WTC11 (cell line): Measurements from ENCODE around the gene CCR9. TPM values are rescaled to one million over a fixed set of nuclear protein-coding genes. Genes with fewer than 3 reads are reported as not detected.
A peak's percentile ranks its signal among the peaks of the same experiment; 100 is the strongest.

Experiments
- ATAC-seq: fragments of 200-7000 bp; cut with Tn5 transposase; 2 replicates; pipeline ENCODE4 v1.10.0; 2021; ENCODE audit warnings: mild to moderate bottlenecking, moderate library complexity
- CTCF ChIA-PET: fragments of 300-600 bp; sonication (Branson Sonifier 250); formaldehyde crosslinking; loops from one replicate; lab custom pipeline; 2021; ENCODE audit warnings: antibody characterized with exemption; lab: Charles Lee
- POLR2A ChIA-PET: fragments of 350-600 bp; sonication (Branson Sonifier 250); formaldehyde crosslinking; loops from one replicate; lab custom pipeline; 2021; ENCODE audit warnings: antibody characterized with exemption; lab: Charles Lee
- DNase-seq: peaks from one replicate; pipeline ENCODE4 v3.0.0; 2021; ENCODE audit warnings: low spot score
- H3K27ac Mint-ChIP-seq: 2 replicates; pipeline ENCODE4 v1.8.0; 2021; ENCODE audit warnings: mixed read lengths
- H3K27me3 Mint-ChIP-seq: 2 replicates; pipeline ENCODE4 v1.8.0; 2021; ENCODE audit warnings: low read depth, mild to moderate bottlenecking, moderate library complexity, mixed read lengths
- H3K36me3 Mint-ChIP-seq: 2 replicates; pipeline ENCODE4 v1.8.0; 2021; ENCODE audit warnings: mixed read lengths
- H3K4me1 Mint-ChIP-seq: 2 replicates; pipeline ENCODE4 v1.8.0; 2022; ENCODE audit warnings: mixed read lengths
- H3K4me3 Mint-ChIP-seq: 2 replicates; pipeline ENCODE4 v1.8.0; 2021; ENCODE audit warnings: mild to moderate bottlenecking, moderate library complexity, mixed read lengths
- H3K9me3 Mint-ChIP-seq: 2 replicates; pipeline ENCODE4 v1.8.0; 2021; ENCODE audit warnings: mixed read lengths
- CREB1 ChIP-seq: sonication (generic); formaldehyde crosslinking; IDR thresholded peaks from 2 replicates; pipeline ENCODE4 v1.8.0; 2023; ENCODE audit warnings: mild to moderate bottlenecking, missing genetic modification reagents
- E2F4 ChIP-seq: sonication (generic); formaldehyde crosslinking; IDR thresholded peaks from 2 replicates; pipeline ENCODE4 v1.8.1; 2022; ENCODE audit warnings: low read depth, mild to moderate bottlenecking, moderate library complexity, missing genetic modification reagents, borderline replicate concordance
- ETV6 ChIP-seq: sonication (generic); formaldehyde crosslinking; IDR thresholded peaks from 2 replicates; pipeline ENCODE4 v1.8.1; 2022; ENCODE audit warnings: mild to moderate bottlenecking, missing genetic modification reagents
- GRHL2 ChIP-seq: fragments of 250-450 bp; sonication (Bioruptor Pico); IDR thresholded peaks from 2 replicates; pipeline ENCODE4 v1.8.0; 2022; ENCODE audit warnings: mild to moderate bottlenecking, moderate library complexity; ENCODE audit not compliant: insufficient replicate concordance, severe bottlenecking
- HMGA2 ChIP-seq: fragments of 250-450 bp; sonication (Bioruptor Pico); IDR thresholded peaks from 2 replicates; pipeline ENCODE4 v1.4.0; 2021; ENCODE audit warnings: mild to moderate bottlenecking, moderate library complexity
- NFYB ChIP-seq: sonication (generic); formaldehyde crosslinking; conservative IDR thresholded peaks from 2 replicates; pipeline ENCODE4 v1.8.0; 2022; ENCODE audit warnings: low read depth, missing genetic modification reagents
- TEAD4 ChIP-seq: sonication (generic); formaldehyde crosslinking; IDR thresholded peaks from 2 replicates; pipeline ENCODE4 v1.8.0; 2022; ENCODE audit warnings: mild to moderate bottlenecking, missing genetic modification reagents
- TP53 ChIP-seq: sonication (generic); formaldehyde crosslinking; IDR thresholded peaks from 2 replicates; pipeline ENCODE4 v1.8.1; 2023; ENCODE audit warnings: mild to moderate bottlenecking, missing genetic modification reagents
- USF2 ChIP-seq: sonication (generic); formaldehyde crosslinking; IDR thresholded peaks from 2 replicates; pipeline ENCODE4 v1.8.1; 2023; ENCODE audit warnings: mild to moderate bottlenecking, missing genetic modification reagents, moderate library complexity
- ZNF219 ChIP-seq: sonication (generic); formaldehyde crosslinking; IDR thresholded peaks from 2 replicates; pipeline ENCODE4 v1.8.0; 2023; ENCODE audit warnings: missing genetic modification reagents, mild to moderate bottlenecking, borderline replicate concordance
- ZNF263 ChIP-seq: sonication (generic); formaldehyde crosslinking; IDR thresholded peaks from 2 replicates; pipeline ENCODE4 v1.8.1; 2022; ENCODE audit warnings: low read depth, mild to moderate bottlenecking, moderate library complexity, missing genetic modification reagents
- ZNF396 ChIP-seq: fragments of 250-450 bp; sonication (Bioruptor Pico); IDR thresholded peaks from 2 replicates; pipeline ENCODE4 v1.8.0; 2021; ENCODE audit warnings: mild to moderate bottlenecking, moderate library complexity, borderline replicate concordance
- ZNF423 ChIP-seq: fragments of 250-450 bp; sonication (Bioruptor Pico); IDR thresholded peaks from 2 replicates; pipeline ENCODE4 v2.1.2; 2022; ENCODE audit warnings: mild to moderate bottlenecking, moderate library complexity
- ZNF425 ChIP-seq: fragments of 250-450 bp; sonication (Bioruptor Pico); conservative IDR thresholded peaks from 2 replicates; pipeline ENCODE4 v1.9.0; 2021; ENCODE audit warnings: mild to moderate bottlenecking
- total RNA-seq: library from RNA; stranded (reverse); gene quantifications from 3 replicates; pipeline ENCODE4 v1.2.3, GENCODE V29; 2021
- TF ChIP-seq, protein P1 (sequence below): fragments of 250-450 bp; sonication (Bioruptor Pico); IDR thresholded peaks from 2 replicates; pipeline ENCODE4 v1.9.0; 2021; ENCODE audit warnings: mild to moderate bottlenecking
- TF ChIP-seq, protein P2 (sequence below): sonication (generic); formaldehyde crosslinking; IDR thresholded peaks from 2 replicates; pipeline ENCODE4 v1.8.1; 2023; ENCODE audit warnings: mild to moderate bottlenecking, missing genetic modification reagents, borderline replicate concordance
- TF ChIP-seq, protein P3 (sequence below): sonication (generic); formaldehyde crosslinking; IDR thresholded peaks from 2 replicates; pipeline ENCODE4 v1.8.1; 2023; ENCODE audit warnings: mild to moderate bottlenecking, missing genetic modification reagents

Gene CCR9
- total RNA-seq, 1 experiment from 2014 or later: not detected

DNA sequence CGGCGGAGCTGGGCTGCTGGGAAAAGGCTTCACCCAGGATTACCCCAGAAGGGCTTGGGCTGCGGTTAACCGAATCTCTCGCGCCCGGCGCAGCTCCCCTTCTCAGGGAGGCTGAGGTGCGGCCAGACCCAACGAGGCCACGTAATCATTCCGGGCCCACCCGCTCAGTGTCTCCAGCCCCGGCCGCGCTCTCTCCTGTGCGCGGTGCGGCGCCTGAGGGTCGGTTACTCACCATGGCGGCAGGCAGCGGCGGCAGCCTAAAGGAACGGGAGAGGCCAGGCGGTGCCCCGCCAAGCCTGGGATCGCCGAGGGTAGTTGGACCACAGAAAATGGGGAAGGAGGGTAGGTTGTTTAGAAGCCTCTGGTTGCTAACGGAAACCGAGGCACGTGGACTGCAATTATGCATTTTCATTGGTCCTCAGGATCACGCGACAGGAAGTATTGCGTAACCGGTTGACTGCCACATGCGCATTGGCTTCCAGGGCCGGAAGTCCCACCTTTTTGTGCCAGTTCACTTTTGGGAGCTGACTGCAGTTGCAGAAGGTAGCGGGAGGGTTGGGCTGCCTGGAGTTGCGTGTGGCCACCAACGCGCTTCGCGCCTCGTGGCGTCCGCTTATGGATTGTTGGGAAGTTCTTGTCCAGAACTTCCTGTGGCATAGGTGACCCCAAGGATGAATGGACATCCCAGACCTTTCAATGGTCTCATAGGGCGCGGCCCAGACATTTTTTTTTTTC lies 44.4 kb upstream of the CCR9 start, which contains the start of gene LZTFL1 (continued):
- TF ChIP-seq, protein P1, sequence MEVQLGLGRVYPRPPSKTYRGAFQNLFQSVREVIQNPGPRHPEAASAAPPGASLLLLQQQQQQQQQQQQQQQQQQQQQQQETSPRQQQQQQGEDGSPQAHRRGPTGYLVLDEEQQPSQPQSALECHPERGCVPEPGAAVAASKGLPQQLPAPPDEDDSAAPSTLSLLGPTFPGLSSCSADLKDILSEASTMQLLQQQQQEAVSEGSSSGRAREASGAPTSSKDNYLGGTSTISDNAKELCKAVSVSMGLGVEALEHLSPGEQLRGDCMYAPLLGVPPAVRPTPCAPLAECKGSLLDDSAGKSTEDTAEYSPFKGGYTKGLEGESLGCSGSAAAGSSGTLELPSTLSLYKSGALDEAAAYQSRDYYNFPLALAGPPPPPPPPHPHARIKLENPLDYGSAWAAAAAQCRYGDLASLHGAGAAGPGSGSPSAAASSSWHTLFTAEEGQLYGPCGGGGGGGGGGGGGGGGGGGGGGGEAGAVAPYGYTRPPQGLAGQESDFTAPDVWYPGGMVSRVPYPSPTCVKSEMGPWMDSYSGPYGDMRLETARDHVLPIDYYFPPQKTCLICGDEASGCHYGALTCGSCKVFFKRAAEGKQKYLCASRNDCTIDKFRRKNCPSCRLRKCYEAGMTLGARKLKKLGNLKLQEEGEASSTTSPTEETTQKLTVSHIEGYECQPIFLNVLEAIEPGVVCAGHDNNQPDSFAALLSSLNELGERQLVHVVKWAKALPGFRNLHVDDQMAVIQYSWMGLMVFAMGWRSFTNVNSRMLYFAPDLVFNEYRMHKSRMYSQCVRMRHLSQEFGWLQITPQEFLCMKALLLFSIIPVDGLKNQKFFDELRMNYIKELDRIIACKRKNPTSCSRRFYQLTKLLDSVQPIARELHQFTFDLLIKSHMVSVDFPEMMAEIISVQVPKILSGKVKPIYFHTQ (CRISPR knock-in tag): no peak
- TF ChIP-seq USF2 (CRISPR knock-in tag) (peak; percentile 99), ZNF423 (no peak), NFYB (CRISPR knock-in tag) (peak; percentile 89)

DNA sequence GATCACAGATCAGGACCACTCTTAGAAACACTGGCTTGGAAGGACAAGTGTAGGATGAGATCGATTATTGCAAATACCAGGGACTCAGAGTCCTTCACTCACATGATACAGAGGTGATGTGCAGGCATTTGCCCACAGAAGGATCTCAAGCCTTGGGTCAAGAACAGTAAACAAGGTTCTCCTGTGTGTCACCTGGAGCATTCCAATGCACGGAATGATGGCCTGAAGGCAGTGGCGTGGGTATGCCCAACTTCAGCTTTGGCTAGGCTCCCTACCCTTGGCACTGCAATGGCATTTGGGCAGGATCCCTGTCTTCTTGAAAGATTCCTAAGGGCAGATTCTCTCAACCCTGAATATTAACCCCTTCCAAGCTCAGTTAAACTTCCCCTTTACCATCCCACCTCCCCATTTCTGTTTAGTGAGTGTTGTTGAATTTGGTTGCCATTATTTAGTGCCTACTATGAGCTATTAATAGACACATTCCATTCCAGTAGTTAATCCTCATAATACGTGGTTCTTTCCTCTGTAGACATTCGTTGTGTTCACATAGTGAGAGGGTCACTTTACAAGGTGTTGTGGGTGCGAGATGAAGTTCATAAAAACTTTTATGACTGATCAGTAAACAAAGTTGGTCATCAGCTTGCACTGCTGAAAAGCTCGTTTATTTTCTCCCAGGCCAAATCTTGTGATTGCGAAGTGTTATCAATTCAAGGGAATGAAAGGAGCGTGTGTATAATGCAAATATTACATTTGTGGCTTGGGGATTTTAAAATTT lies 43.3 kb upstream of the CCR9 start:
- Mint-ChIP-seq H3K4me1 (peaks cover 4% of the 10 kb centered on the region), H3K9me3 (peaks cover 5% of the 10 kb centered on the region), H3K36me3 (no peaks in the 10 kb centered on the region), H3K27ac (no peak overlapping the region), H3K27me3 (peaks cover 55% of the 10 kb centered on the region), H3K4me3 (peak overlapping the region; percentile 85)
- DNase-seq (no peak), ATAC-seq (no peak)
- TF ChIP-seq ZNF396 (no peak), GRHL2 (CRISPR knock-in tag) (no peak), TEAD4 (CRISPR knock-in tag) (no peak)
- CTCF ChIA-PET: interaction anchor here (1.5 to 2.2 kb wide), 4 partner anchors 10 to 183 kb away, joined by 4 to 9 read pairs (median 6); no protein-coding TSS in a partner anchor
- POLR2A ChIA-PET: no interaction called here

DNA sequence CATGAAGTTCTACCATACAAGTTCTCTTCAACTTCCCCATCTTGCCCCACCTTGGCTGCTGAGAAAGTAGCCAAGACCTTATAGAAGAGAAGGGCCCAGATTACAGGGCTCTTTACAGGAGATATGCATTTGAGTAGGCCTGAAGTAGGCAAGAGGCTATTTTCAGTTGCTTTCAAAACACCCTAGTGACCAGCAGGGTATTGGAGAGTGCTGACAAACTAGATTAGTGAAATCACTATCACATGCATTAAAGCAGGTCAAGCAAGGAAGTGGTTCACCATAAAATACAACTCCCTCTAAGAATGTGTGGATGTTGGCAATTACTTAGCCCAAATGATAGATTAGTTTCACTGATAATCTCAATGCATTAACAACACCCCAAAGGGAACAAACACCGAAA lies 41.7 kb upstream of the CCR9 start:
- Mint-ChIP-seq H3K27ac (no peak overlapping the region), H3K4me3 (no peak overlapping the region), H3K27me3 (peaks cover 66% of the 10 kb centered on the region), H3K4me1 (peaks cover 4% of the 10 kb centered on the region), H3K9me3 (peaks cover 5% of the 10 kb centered on the region), H3K36me3 (no peaks in the 10 kb centered on the region)
- DNase-seq: no peak
- TF ChIP-seq, protein P2, sequence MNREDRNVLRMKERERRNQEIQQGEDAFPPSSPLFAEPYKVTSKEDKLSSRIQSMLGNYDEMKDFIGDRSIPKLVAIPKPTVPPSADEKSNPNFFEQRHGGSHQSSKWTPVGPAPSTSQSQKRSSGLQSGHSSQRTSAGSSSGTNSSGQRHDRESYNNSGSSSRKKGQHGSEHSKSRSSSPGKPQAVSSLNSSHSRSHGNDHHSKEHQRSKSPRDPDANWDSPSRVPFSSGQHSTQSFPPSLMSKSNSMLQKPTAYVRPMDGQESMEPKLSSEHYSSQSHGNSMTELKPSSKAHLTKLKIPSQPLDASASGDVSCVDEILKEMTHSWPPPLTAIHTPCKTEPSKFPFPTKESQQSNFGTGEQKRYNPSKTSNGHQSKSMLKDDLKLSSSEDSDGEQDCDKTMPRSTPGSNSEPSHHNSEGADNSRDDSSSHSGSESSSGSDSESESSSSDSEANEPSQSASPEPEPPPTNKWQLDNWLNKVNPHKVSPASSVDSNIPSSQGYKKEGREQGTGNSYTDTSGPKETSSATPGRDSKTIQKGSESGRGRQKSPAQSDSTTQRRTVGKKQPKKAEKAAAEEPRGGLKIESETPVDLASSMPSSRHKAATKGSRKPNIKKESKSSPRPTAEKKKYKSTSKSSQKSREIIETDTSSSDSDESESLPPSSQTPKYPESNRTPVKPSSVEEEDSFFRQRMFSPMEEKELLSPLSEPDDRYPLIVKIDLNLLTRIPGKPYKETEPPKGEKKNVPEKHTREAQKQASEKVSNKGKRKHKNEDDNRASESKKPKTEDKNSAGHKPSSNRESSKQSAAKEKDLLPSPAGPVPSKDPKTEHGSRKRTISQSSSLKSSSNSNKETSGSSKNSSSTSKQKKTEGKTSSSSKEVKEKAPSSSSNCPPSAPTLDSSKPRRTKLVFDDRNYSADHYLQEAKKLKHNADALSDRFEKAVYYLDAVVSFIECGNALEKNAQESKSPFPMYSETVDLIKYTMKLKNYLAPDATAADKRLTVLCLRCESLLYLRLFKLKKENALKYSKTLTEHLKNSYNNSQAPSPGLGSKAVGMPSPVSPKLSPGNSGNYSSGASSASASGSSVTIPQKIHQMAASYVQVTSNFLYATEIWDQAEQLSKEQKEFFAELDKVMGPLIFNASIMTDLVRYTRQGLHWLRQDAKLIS (CRISPR knock-in tag): no peak
- TF ChIP-seq ZNF263 (CRISPR knock-in tag) (no peak), TEAD4 (CRISPR knock-in tag) (no peak), CREB1 (CRISPR knock-in tag) (no peak), ZNF425 (CRISPR knock-in tag) (no peak), ZNF219 (CRISPR knock-in tag) (no peak), ETV6 (CRISPR knock-in tag) (no peak), TP53 (CRISPR knock-in tag) (no peak), HMGA2 (no peak), E2F4 (CRISPR knock-in tag) (no peak)
- TF ChIP-seq, protein P3, sequence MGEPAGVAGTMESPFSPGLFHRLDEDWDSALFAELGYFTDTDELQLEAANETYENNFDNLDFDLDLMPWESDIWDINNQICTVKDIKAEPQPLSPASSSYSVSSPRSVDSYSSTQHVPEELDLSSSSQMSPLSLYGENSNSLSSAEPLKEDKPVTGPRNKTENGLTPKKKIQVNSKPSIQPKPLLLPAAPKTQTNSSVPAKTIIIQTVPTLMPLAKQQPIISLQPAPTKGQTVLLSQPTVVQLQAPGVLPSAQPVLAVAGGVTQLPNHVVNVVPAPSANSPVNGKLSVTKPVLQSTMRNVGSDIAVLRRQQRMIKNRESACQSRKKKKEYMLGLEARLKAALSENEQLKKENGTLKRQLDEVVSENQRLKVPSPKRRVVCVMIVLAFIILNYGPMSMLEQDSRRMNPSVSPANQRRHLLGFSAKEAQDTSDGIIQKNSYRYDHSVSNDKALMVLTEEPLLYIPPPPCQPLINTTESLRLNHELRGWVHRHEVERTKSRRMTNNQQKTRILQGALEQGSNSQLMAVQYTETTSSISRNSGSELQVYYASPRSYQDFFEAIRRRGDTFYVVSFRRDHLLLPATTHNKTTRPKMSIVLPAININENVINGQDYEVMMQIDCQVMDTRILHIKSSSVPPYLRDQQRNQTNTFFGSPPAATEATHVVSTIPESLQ: no peak
- POLR2A ChIA-PET: no interaction called here
- CTCF ChIA-PET: no interaction called here
- ATAC-seq: no peak
